Breast epithelium (tissue), 3 donors: ENCODE data around the gene PKIG.

Source experiments
- POLR2A ChIP-seq: fragments of 450-650 bp; IDR thresholded peaks from one replicate; pipeline ENCODE4 v1.6.1; 2016; ENCODE audit warnings: antibody characterized with exemption, mild to moderate bottlenecking, moderate library complexity
- TF ChIP-seq, protein P1 (sequence below), 3 donors: fragments of 450-650 bp; IDR thresholded peaks; one replicate each; pipeline ENCODE4 v1.5.1; 2016 to 2017; ENCODE audit warnings: antibody characterized with exemption in 3 of 3, mild to moderate bottlenecking in 3 of 3, moderate library complexity in 3 of 3

DNA sequence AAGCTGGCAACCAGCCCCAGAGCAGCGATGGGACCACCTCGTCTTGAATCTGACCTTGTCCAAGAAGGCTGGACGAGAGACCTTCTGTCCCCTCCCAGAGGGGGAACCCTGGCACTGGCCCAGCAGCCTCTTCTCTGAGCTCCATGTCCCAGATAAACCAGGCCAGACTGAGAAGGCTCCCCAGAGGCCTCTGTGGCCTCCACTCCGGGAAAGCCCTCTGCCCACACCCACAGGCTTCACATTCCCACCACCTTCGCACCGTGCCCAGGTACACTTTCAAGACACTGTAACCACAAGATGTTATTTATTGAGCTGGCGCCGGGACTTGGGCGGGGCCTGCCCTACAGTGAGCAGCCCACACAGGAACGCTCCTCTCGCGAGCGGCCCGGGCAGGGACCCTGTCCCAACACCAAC is 35.9 kb downstream of the PKIG start:
- TF ChIP-seq, protein P1, sequence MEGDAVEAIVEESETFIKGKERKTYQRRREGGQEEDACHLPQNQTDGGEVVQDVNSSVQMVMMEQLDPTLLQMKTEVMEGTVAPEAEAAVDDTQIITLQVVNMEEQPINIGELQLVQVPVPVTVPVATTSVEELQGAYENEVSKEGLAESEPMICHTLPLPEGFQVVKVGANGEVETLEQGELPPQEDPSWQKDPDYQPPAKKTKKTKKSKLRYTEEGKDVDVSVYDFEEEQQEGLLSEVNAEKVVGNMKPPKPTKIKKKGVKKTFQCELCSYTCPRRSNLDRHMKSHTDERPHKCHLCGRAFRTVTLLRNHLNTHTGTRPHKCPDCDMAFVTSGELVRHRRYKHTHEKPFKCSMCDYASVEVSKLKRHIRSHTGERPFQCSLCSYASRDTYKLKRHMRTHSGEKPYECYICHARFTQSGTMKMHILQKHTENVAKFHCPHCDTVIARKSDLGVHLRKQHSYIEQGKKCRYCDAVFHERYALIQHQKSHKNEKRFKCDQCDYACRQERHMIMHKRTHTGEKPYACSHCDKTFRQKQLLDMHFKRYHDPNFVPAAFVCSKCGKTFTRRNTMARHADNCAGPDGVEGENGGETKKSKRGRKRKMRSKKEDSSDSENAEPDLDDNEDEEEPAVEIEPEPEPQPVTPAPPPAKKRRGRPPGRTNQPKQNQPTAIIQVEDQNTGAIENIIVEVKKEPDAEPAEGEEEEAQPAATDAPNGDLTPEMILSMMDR (IDR thresholded peaks at IDR 0.05): no peak
- TF ChIP-seq POLR2A: no peak
